Measurements from ENCODE around the gene SUFU.

SUFU gene

GRCh38 chr10:102635377-102635776, 131.6 kb downstream of the SUFU start:
- no peaks in the 10 kb centered on the region for H3K9me3 ChIP-seq (replicated peaks in 1 of 2; ENCODE audit: control insufficient read depth in 2 of 2, insufficient read depth in 1 of 2, low read depth in 1 of 2, low read length in 2 of 2)
- H3K18ac ChIP-seq (ENCODE audit: low read length) = no peak overlapping the region
- H3K79me1 ChIP-seq (ENCODE audit: low read depth, low read length) = no peaks in the 10 kb centered on the region
- H2BK12ac ChIP-seq (ENCODE audit: low read length) = no peak overlapping the region
- peaks cover 11 to 20% of the 10 kb centered on the region in 2 donors for H3K36me3 ChIP-seq (replicated peaks in 1 of 2; ENCODE audit: control insufficient read depth in 2 of 2, insufficient read depth in 2 of 2, low read length in 2 of 2)
- no peak overlapping the region for H2AFZ ChIP-seq (ENCODE audit: low read length)
- no peak overlapping the region for H3K27ac ChIP-seq (replicated peaks; ENCODE audit: low read length)
- H3K4me1 ChIP-seq (ENCODE audit: control insufficient read depth in 2 of 2, insufficient read depth in 1 of 2, low read depth in 1 of 2, low read length in 2 of 2) = peaks cover 21 to 37% of the 10 kb centered on the region in 2 donors
- no peak overlapping the region for H3K4me2 ChIP-seq (ENCODE audit: insufficient read depth, low read length, poor library complexity, severe bottlenecking)
- H2BK5ac ChIP-seq (ENCODE audit: low read length) = no peak overlapping the region
- H3K27me3 ChIP-seq (ENCODE audit: control insufficient read depth in 3 of 3, insufficient read depth in 3 of 3, low read depth in 1 of 3, low read length in 3 of 3) = no peaks in the 10 kb centered on the region
- no peak overlapping the region for H3K9ac ChIP-seq (ENCODE audit: low read depth, low read length, poor library complexity)
- no CpG with 5 or more reads among the region's 4 CpGs for WGBS, 2 donors (ENCODE audit: extremely low coverage in 2 of 2, insufficient read length in 2 of 2, insufficient replicate concordance in 1 of 2)
- no peak overlapping the region for H3K4ac ChIP-seq (ENCODE audit: low read length)
- no peak for DNase-seq (ENCODE audit: low spot score)
- H2BK15ac ChIP-seq (ENCODE audit: low read length) = no peak overlapping the region
- H4K91ac ChIP-seq (ENCODE audit: low read depth, low read length, poor library complexity) = no peak overlapping the region
- no peak overlapping the region for H4K8ac ChIP-seq (ENCODE audit: low read depth, low read length)
- no peak overlapping the region for H3K23ac ChIP-seq (ENCODE audit: low read depth, low read length, poor library complexity)
- H2BK120ac ChIP-seq (ENCODE audit: low read depth, low read length) = no peak overlapping the region
- H3K14ac ChIP-seq (ENCODE audit: low read length) = no peak overlapping the region
- H3K4me3 ChIP-seq (ENCODE audit: low read length in 2 of 2) = no peak overlapping the region
- H2AK5ac ChIP-seq (ENCODE audit: low read depth, low read length) = no peak overlapping the region

GRCh38 chr10:102639537-102639936, 135.8 kb downstream of the SUFU start:
- no peak overlapping the region for H3K18ac ChIP-seq (ENCODE audit: low read length)
- H4K8ac ChIP-seq (ENCODE audit: low read depth, low read length) = no peak overlapping the region
- no peak overlapping the region for H3K27ac ChIP-seq (replicated peaks; ENCODE audit: low read length)
- no peak overlapping the region for H3K4me3 ChIP-seq (ENCODE audit: low read length in 2 of 2)
- H3K27me3 ChIP-seq (ENCODE audit: control insufficient read depth in 3 of 3, insufficient read depth in 3 of 3, low read depth in 1 of 3, low read length in 3 of 3) = no peaks in the 10 kb centered on the region
- H3K9ac ChIP-seq (ENCODE audit: low read depth, low read length, poor library complexity) = no peak overlapping the region
- no peaks in the 10 kb centered on the region for H3K9me3 ChIP-seq (replicated peaks in 1 of 2; ENCODE audit: control insufficient read depth in 2 of 2, insufficient read depth in 1 of 2, low read depth in 1 of 2, low read length in 2 of 2)
- peaks cover under 1 to 1% of the 10 kb centered on the region in 2 donors for H3K4me1 ChIP-seq (ENCODE audit: control insufficient read depth in 2 of 2, insufficient read depth in 1 of 2, low read depth in 1 of 2, low read length in 2 of 2)
- no CpG with 5 or more reads among the region's 2 CpGs for WGBS, 2 donors (ENCODE audit: extremely low coverage in 2 of 2, insufficient read length in 2 of 2, insufficient replicate concordance in 1 of 2)
- no peak overlapping the region for H4K91ac ChIP-seq (ENCODE audit: low read depth, low read length, poor library complexity)
- H2BK12ac ChIP-seq (ENCODE audit: low read length) = no peak overlapping the region
- H2BK15ac ChIP-seq (ENCODE audit: low read length) = no peak overlapping the region
- H3K36me3 ChIP-seq (replicated peaks in 1 of 2; ENCODE audit: control insufficient read depth in 2 of 2, insufficient read depth in 2 of 2, low read length in 2 of 2) = no peaks in the 10 kb centered on the region
- no peak overlapping the region for H2AFZ ChIP-seq (ENCODE audit: low read length)
- no peak overlapping the region for H3K23ac ChIP-seq (ENCODE audit: low read depth, low read length, poor library complexity)
- DNase-seq (ENCODE audit: low spot score) = no peak
- H2BK120ac ChIP-seq (ENCODE audit: low read depth, low read length) = no peak overlapping the region
- H2BK5ac ChIP-seq (ENCODE audit: low read length) = no peak overlapping the region
- no peak overlapping the region for H3K4ac ChIP-seq (ENCODE audit: low read length)
- no peak overlapping the region for H2AK5ac ChIP-seq (ENCODE audit: low read depth, low read length)
- H3K79me1 ChIP-seq (ENCODE audit: low read depth, low read length) = peaks cover 1% of the 10 kb centered on the region
- H3K14ac ChIP-seq (ENCODE audit: low read length) = no peak overlapping the region
- H3K4me2 ChIP-seq (ENCODE audit: insufficient read depth, low read length, poor library complexity, severe bottlenecking) = no peak overlapping the region

GRCh38 chr10:102641402-102641801, 137.6 kb downstream of the SUFU start:
- no peak overlapping the region for H3K18ac ChIP-seq (ENCODE audit: low read length)
- H3K79me1 ChIP-seq (ENCODE audit: low read depth, low read length) = peaks cover 11% of the 10 kb centered on the region
- no peak for DNase-seq (ENCODE audit: low spot score)
- no peak overlapping the region for H4K91ac ChIP-seq (ENCODE audit: low read depth, low read length, poor library complexity)
- no peak overlapping the region for H2BK12ac ChIP-seq (ENCODE audit: low read length)
- H2AFZ ChIP-seq (ENCODE audit: low read length) = peak overlapping the region; percentile 47
- no peak overlapping the region for H2AK5ac ChIP-seq (ENCODE audit: low read depth, low read length)
- no peak overlapping the region for H2BK5ac ChIP-seq (ENCODE audit: low read length)
- no peak overlapping the region for H2BK120ac ChIP-seq (ENCODE audit: low read depth, low read length)
- no peak overlapping the region for H3K23ac ChIP-seq (ENCODE audit: low read depth, low read length, poor library complexity)
- H3K4me2 ChIP-seq (ENCODE audit: insufficient read depth, low read length, poor library complexity, severe bottlenecking) = no peak overlapping the region
- no peaks in the 10 kb centered on the region for H3K27me3 ChIP-seq (ENCODE audit: control insufficient read depth in 3 of 3, insufficient read depth in 3 of 3, low read depth in 1 of 3, low read length in 3 of 3)
- peak overlapping the region; percentile 79 for H3K27ac ChIP-seq (replicated peaks; ENCODE audit: low read length)
- H3K36me3 ChIP-seq (replicated peaks in 1 of 2; ENCODE audit: control insufficient read depth in 2 of 2, insufficient read depth in 2 of 2, low read length in 2 of 2) = peaks cover 0 to 4% of the 10 kb centered on the region in 2 donors
- no CpG with 5 or more reads among the region's 7 CpGs for WGBS, 2 donors (ENCODE audit: extremely low coverage in 2 of 2, insufficient read length in 2 of 2, insufficient replicate concordance in 1 of 2)
- no peak overlapping the region for H2BK15ac ChIP-seq (ENCODE audit: low read length)
- no peak overlapping the region for H3K4ac ChIP-seq (ENCODE audit: low read length)
- H3K4me3 ChIP-seq (ENCODE audit: low read length in 2 of 2) = peak overlapping the region in 1 of 2 donors; percentile 90
- H3K14ac ChIP-seq (ENCODE audit: low read length) = no peak overlapping the region
- no peaks in the 10 kb centered on the region for H3K9me3 ChIP-seq (replicated peaks in 1 of 2; ENCODE audit: control insufficient read depth in 2 of 2, insufficient read depth in 1 of 2, low read depth in 1 of 2, low read length in 2 of 2)
- peaks cover 2 to 7% of the 10 kb centered on the region in 2 donors for H3K4me1 ChIP-seq (ENCODE audit: control insufficient read depth in 2 of 2, insufficient read depth in 1 of 2, low read depth in 1 of 2, low read length in 2 of 2)
- H3K9ac ChIP-seq (ENCODE audit: low read depth, low read length, poor library complexity) = no peak overlapping the region
- H4K8ac ChIP-seq (ENCODE audit: low read depth, low read length) = no peak overlapping the region

GRCh38 chr10:102641880-102642735, 138.3 kb downstream of the SUFU start:
- peak overlapping the region; percentile 81 for H2AFZ ChIP-seq (ENCODE audit: low read length)
- peaks cover 16% of the 10 kb centered on the region for H3K79me1 ChIP-seq (ENCODE audit: low read depth, low read length)
- H4K91ac ChIP-seq (ENCODE audit: low read depth, low read length, poor library complexity) = no peak overlapping the region
- peak overlapping the region; percentile 81 for H3K4me2 ChIP-seq (ENCODE audit: insufficient read depth, low read length, poor library complexity, severe bottlenecking)
- H2BK5ac ChIP-seq (ENCODE audit: low read length) = peak overlapping the region; percentile 95
- WGBS, 2 donors (ENCODE audit: extremely low coverage in 2 of 2, insufficient read length in 2 of 2, insufficient replicate concordance in 1 of 2) = no CpG with 5 or more reads among the region's 77 CpGs
- peaks cover 9 to 14% of the 10 kb centered on the region in 2 donors for H3K4me1 ChIP-seq (ENCODE audit: control insufficient read depth in 2 of 2, insufficient read depth in 1 of 2, low read depth in 1 of 2, low read length in 2 of 2)
- no peaks in the 10 kb centered on the region for H3K9me3 ChIP-seq (replicated peaks in 1 of 2; ENCODE audit: control insufficient read depth in 2 of 2, insufficient read depth in 1 of 2, low read depth in 1 of 2, low read length in 2 of 2)
- H2BK15ac ChIP-seq (ENCODE audit: low read length) = peak overlapping the region; percentile 75
- peak overlapping the region; percentile 63 for H3K14ac ChIP-seq (ENCODE audit: low read length)
- peak; percentile 92 for DNase-seq (ENCODE audit: low spot score)
- H3K23ac ChIP-seq (ENCODE audit: low read depth, low read length, poor library complexity) = peak overlapping the region; percentile 96
- H3K4me3 ChIP-seq (ENCODE audit: low read length in 2 of 2) = peak overlapping the region; percentile 90 to 93
- H3K36me3 ChIP-seq (replicated peaks in 1 of 2; ENCODE audit: control insufficient read depth in 2 of 2, insufficient read depth in 2 of 2, low read length in 2 of 2) = peaks cover 0 to 8% of the 10 kb centered on the region in 2 donors
- H3K27me3 ChIP-seq (ENCODE audit: control insufficient read depth in 3 of 3, insufficient read depth in 3 of 3, low read depth in 1 of 3, low read length in 3 of 3) = no peaks in the 10 kb centered on the region
- H3K9ac ChIP-seq (ENCODE audit: low read depth, low read length, poor library complexity) = peak overlapping the region; percentile 94
- peak overlapping the region; percentile 17 for H4K8ac ChIP-seq (ENCODE audit: low read depth, low read length)
- peak overlapping the region; percentile 99 for H3K18ac ChIP-seq (ENCODE audit: low read length)
- H2AK5ac ChIP-seq (ENCODE audit: low read depth, low read length) = peak overlapping the region; percentile 94
- H3K4ac ChIP-seq (ENCODE audit: low read length) = no peak overlapping the region
- peak overlapping the region; percentile 73 for H2BK12ac ChIP-seq (ENCODE audit: low read length)
- H2BK120ac ChIP-seq (ENCODE audit: low read depth, low read length) = peak overlapping the region; percentile 72
- H3K27ac ChIP-seq (replicated peaks; ENCODE audit: low read length) = peak overlapping the region; percentile 97
